ENCODE data around the gene STK4.

Gene STK4

GRCh38 chr20:45028424-45029136 is 62.3 kb downstream of the STK4 start:
- DNase-seq (ENCODE audit: low spot score) = no peak

GRCh38 chr20:45029884-45030283 is 63.6 kb downstream of the STK4 start:
- no peak for DNase-seq (ENCODE audit: low spot score)

- DNase-seq (ENCODE audit: low spot score) = no peak
Measured at GRCh38 chr20:45032276-45032675, 66.0 kb downstream of the STK4 start.

GRCh38 chr20:45032781-45033180 is 66.5 kb downstream of the STK4 start:
- DNase-seq (ENCODE audit: low spot score) = no peak

GRCh38 chr20:45034436-45034835 is 68.1 kb downstream of the STK4 start:
- DNase-seq (ENCODE audit: low spot score) = no peak

- peak; percentile 47 for DNase-seq (ENCODE audit: low spot score)
Measured at GRCh38 chr20:45036044-45036755, 69.9 kb downstream of the STK4 start.

- no peak for DNase-seq (ENCODE audit: low spot score)
Measured at GRCh38 chr20:45037050-45037449, 70.7 kb downstream of the STK4 start.

GRCh38 chr20:45037635-45038034 is 71.3 kb downstream of the STK4 start:
- DNase-seq (ENCODE audit: low spot score) = no peak

- no peak for DNase-seq (ENCODE audit: low spot score)
Measured at GRCh38 chr20:45038745-45039474, 72.6 kb downstream of the STK4 start.

GRCh38 chr20:45039475-45039820 is 73.1 kb downstream of the STK4 start:
- no peak for DNase-seq (ENCODE audit: low spot score)

GRCh38 chr20:45041464-45042337 is 75.4 kb downstream of the STK4 start:
- DNase-seq (ENCODE audit: low spot score) = peak; percentile 36

- DNase-seq (ENCODE audit: low spot score) = no peak
Measured at GRCh38 chr20:45042978-45043377, 76.7 kb downstream of the STK4 start.

- peak; percentile 73 for DNase-seq (ENCODE audit: low spot score)
Measured at GRCh38 chr20:45044084-45044573, 77.8 kb downstream of the STK4 start.

GRCh38 chr20:45044601-45045000 is 78.3 kb downstream of the STK4 start:
- DNase-seq (ENCODE audit: low spot score) = no peak

GRCh38 chr20:45047581-45048119 is 81.3 kb downstream of the STK4 start:
- no peak for DNase-seq (ENCODE audit: low spot score)

GRCh38 chr20:45049438-45049837 is 83.1 kb downstream of the STK4 start:
- DNase-seq (ENCODE audit: low spot score) = no peak

GRCh38 chr20:45049904-45050471 is 83.7 kb downstream of the STK4 start:
- DNase-seq (ENCODE audit: low spot score) = peak; percentile 21

- no peak for DNase-seq (ENCODE audit: low spot score)
Measured at GRCh38 chr20:45051204-45052060, 85.1 kb downstream of the STK4 start.

GRCh38 chr20:45052698-45053429 is 86.6 kb downstream of the STK4 start:
- DNase-seq (ENCODE audit: low spot score) = peak; percentile 40
